NCI-H524 treated with DMSO at 0.1 percent for 48 hours (cell line): Measurements from ENCODE around the gene OR4D9.
"Not testable (repeated sequence)": the region's sequence is repeated elsewhere in the genome, so short reads cannot be mapped to it uniquely, and the experiment has no call there.

Source experiments
- DNase-seq: peaks from one replicate; lab custom pipeline; 2025; lab: John Stamatoyannopoulos, UW

Gene OR4D9

GRCh38 chr11:59510941-59511589, at the start of gene OR4D9:
Gene OR4D9, plus strand, starts transcription at chr11:59511539. Its CDS starts 3,374 bp downstream, at chr11:59514913.
- no peak for DNase-seq

GRCh38 chr11:59463190-59463641, 48.1 kb upstream of the OR4D9 start:
- no peak for DNase-seq

- DNase-seq: no peak
Observed at GRCh38 chr11:59473015-59473414, 38.3 kb upstream of the OR4D9 start, which contains the start of gene OR4D10. Gene OR4D10, plus strand, starts transcription at chr11:59473315. Its CDS starts 4,115 bp downstream, at chr11:59477430.

GRCh38 chr11:59475176-59475575, 36.2 kb upstream of the OR4D9 start:
- DNase-seq: no peak

GRCh38 chr11:59479906-59480305, 31.4 kb upstream of the OR4D9 start:
- no peak for DNase-seq

- no peak for DNase-seq
Observed at GRCh38 chr11:59480359-59480758, 31.0 kb upstream of the OR4D9 start.

GRCh38 chr11:59501931-59502330, 9.4 kb upstream of the OR4D9 start:
- no peak for DNase-seq

GRCh38 chr11:59503276-59503675, 8.1 kb upstream of the OR4D9 start, which contains the start of gene OR4D11:
Gene OR4D11, plus strand, starts transcription at chr11:59503576. Its CDS starts 0 bp downstream, at chr11:59503576.
- no peak for DNase-seq

GRCh38 chr11:59511675-59512074, 336 bp downstream of the OR4D9 start:
- DNase-seq: no peak

GRCh38 chr11:59520139-59520538, 8.8 kb downstream of the OR4D9 start:
- not testable (repeated sequence) for DNase-seq

GRCh38 chr11:59520741-59521140, 9.4 kb downstream of the OR4D9 start:
- DNase-seq: no peak

- DNase-seq: no peak
Observed at GRCh38 chr11:59523541-59523940, 12.2 kb downstream of the OR4D9 start.

- no peak for DNase-seq
Observed at GRCh38 chr11:59528711-59529110, 17.4 kb downstream of the OR4D9 start.

- no peak for DNase-seq
Observed at GRCh38 chr11:59532620-59533019, 21.3 kb downstream of the OR4D9 start.

GRCh38 chr11:59534676-59535075, 23.3 kb downstream of the OR4D9 start:
- DNase-seq: no peak

GRCh38 chr11:59542142-59542810, 30.9 kb downstream of the OR4D9 start:
- no peak for DNase-seq

GRCh38 chr11:59543713-59544112, 32.4 kb downstream of the OR4D9 start:
- not testable (repeated sequence) for DNase-seq

GRCh38 chr11:59544869-59545178, 33.5 kb downstream of the OR4D9 start:
- DNase-seq: no peak

GRCh38 chr11:59545179-59546020, 34.1 kb downstream of the OR4D9 start:
- no peak for DNase-seq

- DNase-seq: not testable (repeated sequence)
Observed at GRCh38 chr11:59547605-59548308, 36.4 kb downstream of the OR4D9 start.

- no peak for DNase-seq
Observed at GRCh38 chr11:59548309-59548656, 36.9 kb downstream of the OR4D9 start.

GRCh38 chr11:59550368-59550841, 39.1 kb downstream of the OR4D9 start:
- DNase-seq: peak; percentile 88
